Lung (tissue), 12 donors: ENCODE measurements around the gene FHL2. TPM values are rescaled to one million over a fixed set of nuclear protein-coding genes. Genes with fewer than 3 reads are reported as not detected.
A peak's percentile ranks its signal among the peaks of the same experiment; 100 is the strongest.

Source experiments
- ATAC-seq: fragments of 200-7000 bp; cut with Tn5 transposase; one replicate; pipeline ENCODE4 v1.9.1; 2020; ENCODE audit warnings: moderate number of reproducible peaks; ENCODE audit not compliant: insufficient read depth, low FRiP score
- DNase-seq, 3 donors: peaks; one replicate each; pipeline ENCODE4 v3.0.0-alpha.2; 2013 to 2017
- H3K27ac ChIP-seq, 2 donors: one replicate each; pipeline ENCODE4 v1.5.1; 2013; ENCODE audit warnings: mild to moderate bottlenecking in 2 of 2, moderate library complexity in 2 of 2, control low read depth in 1 of 2, inconsistent platforms in 1 of 2, low read depth in 1 of 2, low read length in 1 of 2
- H3K27me3 ChIP-seq, 3 donors: one replicate each; pipeline ENCODE4 v1.5.1; 2013; ENCODE audit warnings: low read length in 2 of 3; ENCODE audit not compliant: control insufficient read depth in 3 of 3, insufficient read depth in 3 of 3
- H3K36me3 ChIP-seq, 4 donors: one replicate each; pipeline ENCODE4 v1.5.1; 2013; ENCODE audit warnings: low read length in 4 of 4, mild to moderate bottlenecking in 1 of 4, moderate library complexity in 1 of 4; ENCODE audit not compliant: control insufficient read depth in 4 of 4, insufficient read depth in 4 of 4
- H3K4me1 ChIP-seq, 5 donors: one replicate each; pipeline ENCODE4 v1.5.1; 2013; ENCODE audit warnings: low read length in 5 of 5, mild to moderate bottlenecking in 2 of 5, moderate library complexity in 1 of 5; ENCODE audit not compliant: control insufficient read depth in 5 of 5, insufficient read depth in 5 of 5
- H3K4me3 ChIP-seq: one replicate; pipeline ENCODE4 v1.5.1; 2013; ENCODE audit warnings: mild to moderate bottlenecking, control low read depth, moderate library complexity
- H3K9ac ChIP-seq, 2 donors: one replicate each; pipeline ENCODE4 v1.5.1; 2013; ENCODE audit warnings: low read length in 2 of 2, control low read depth in 1 of 2; ENCODE audit not compliant: insufficient read depth in 1 of 2
- H3K9me3 ChIP-seq, 4 donors: one replicate each; pipeline ENCODE4 v1.5.1; 2013; ENCODE audit warnings: low read length in 3 of 4, mild to moderate bottlenecking in 1 of 4, moderate library complexity in 1 of 4; ENCODE audit not compliant: control insufficient read depth in 4 of 4, insufficient read depth in 3 of 4
- WGBS, 2 donors: extraction: QIAGEN DNeasy Blood & Tissue Kit; methylation state at CpG; one replicate each; pipeline ENCODE4 v1.1.7; 2013; 5-methylcytosine and 5-hydroxymethylcytosine counted together
- polyA plus RNA-seq, 2 donors: library from polyadenylated mRNA; stranded (reverse); fragments of 200-250 nt; gene quantifications; one replicate each; pipeline ENCODE4 v1.2.1, GENCODE V29; 2013
- total RNA-seq, 2 donors: library from RNA; depleted of rRNA in 1 of 2; stranded (reverse); fragments of >200 nt in 1 of 2; gene quantifications; one replicate each; pipeline ENCODE4 v1.2.1, GENCODE V29; 2014 to 2021
- TF ChIP-seq, protein P1 (sequence below): IDR thresholded peaks from 2 replicates; pipeline ENCODE4 v1.5.1; 2012; ENCODE audit warnings: mild to moderate bottlenecking; ENCODE audit errors: control extremely low read depth, extremely low read depth
- donor health status: control.
- donor health status: control.
- donor health status: Bipolar disorder and iron deficiency.
- donor health status: healthy.
- donor health status: DM: yes; HTN: yes; CAD: no.

The FHL2 gene
- total and polyA plus RNA-seq, 4 donors = 6.6 to 12.8 (median 8.7) TPM

GRCh38 chr2:105375001-105375561, 23.8 kb downstream of the FHL2 start:
- TF ChIP-seq, protein P1, sequence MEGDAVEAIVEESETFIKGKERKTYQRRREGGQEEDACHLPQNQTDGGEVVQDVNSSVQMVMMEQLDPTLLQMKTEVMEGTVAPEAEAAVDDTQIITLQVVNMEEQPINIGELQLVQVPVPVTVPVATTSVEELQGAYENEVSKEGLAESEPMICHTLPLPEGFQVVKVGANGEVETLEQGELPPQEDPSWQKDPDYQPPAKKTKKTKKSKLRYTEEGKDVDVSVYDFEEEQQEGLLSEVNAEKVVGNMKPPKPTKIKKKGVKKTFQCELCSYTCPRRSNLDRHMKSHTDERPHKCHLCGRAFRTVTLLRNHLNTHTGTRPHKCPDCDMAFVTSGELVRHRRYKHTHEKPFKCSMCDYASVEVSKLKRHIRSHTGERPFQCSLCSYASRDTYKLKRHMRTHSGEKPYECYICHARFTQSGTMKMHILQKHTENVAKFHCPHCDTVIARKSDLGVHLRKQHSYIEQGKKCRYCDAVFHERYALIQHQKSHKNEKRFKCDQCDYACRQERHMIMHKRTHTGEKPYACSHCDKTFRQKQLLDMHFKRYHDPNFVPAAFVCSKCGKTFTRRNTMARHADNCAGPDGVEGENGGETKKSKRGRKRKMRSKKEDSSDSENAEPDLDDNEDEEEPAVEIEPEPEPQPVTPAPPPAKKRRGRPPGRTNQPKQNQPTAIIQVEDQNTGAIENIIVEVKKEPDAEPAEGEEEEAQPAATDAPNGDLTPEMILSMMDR = no peak
- no peak overlapping the region for H3K4me3 ChIP-seq
- H3K9ac ChIP-seq = no peak overlapping the region
- H3K36me3 ChIP-seq = no peaks in the 10 kb centered on the region
- no peaks in the 10 kb centered on the region for H3K9me3 ChIP-seq
- H3K27me3 ChIP-seq = no peaks in the 10 kb centered on the region
- H3K27ac ChIP-seq = peak overlapping the region; percentile 65 to 76
- WGBS, 2 donors = 75 to 78% methylated on average over 15 of the region's 15 CpGs
- DNase-seq (no peak), ATAC-seq (no peak)
- peaks cover under 1 to 14% (median 6%) of the 10 kb centered on the region in 5 donors for H3K4me1 ChIP-seq

- TF ChIP-seq, protein P1 = no peak
- peaks cover 2 to 12% (median 7%) of the 10 kb centered on the region in 5 donors for H3K4me1 ChIP-seq
- DNase-seq (no peak), ATAC-seq (no peak)
- H3K4me3 ChIP-seq = no peak overlapping the region
- no peaks in the 10 kb centered on the region for H3K27me3 ChIP-seq
- WGBS, 2 donors = 86 to 91% methylated on average over 9 of the region's 9 CpGs
- H3K9me3 ChIP-seq = no peaks in the 10 kb centered on the region
- peak overlapping the region; percentile 26 to 76 for H3K27ac ChIP-seq
- H3K9ac ChIP-seq = no peak overlapping the region
- H3K36me3 ChIP-seq = no peaks in the 10 kb centered on the region
These were observed 24.9 kb downstream of the FHL2 start for GRCh38 chr2:105373895-105374401.

DNA sequence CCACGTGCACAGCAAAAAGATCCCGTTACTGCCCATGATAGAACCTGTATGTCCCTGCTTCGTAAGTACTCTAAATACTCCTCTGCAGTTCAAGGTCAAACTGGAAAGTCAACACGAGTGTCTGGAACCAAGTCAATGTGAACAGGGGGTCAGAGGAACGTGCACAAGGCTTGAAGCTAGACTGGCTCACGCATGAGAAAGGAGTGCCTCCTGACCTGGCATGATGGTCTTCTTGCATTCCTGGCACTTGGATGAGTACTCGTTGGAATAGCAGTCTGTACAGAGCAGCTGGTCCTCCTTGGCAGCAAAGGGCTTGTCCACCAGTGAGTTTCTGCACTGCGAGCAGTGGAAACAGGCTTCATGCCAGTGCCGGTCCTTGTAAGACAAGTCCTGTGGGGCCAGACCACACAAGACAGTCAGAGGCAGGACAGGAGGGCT, 25.5 kb downstream of the FHL2 start:
- peaks cover 2 to 12% (median 7%) of the 10 kb centered on the region in 5 donors for H3K4me1 ChIP-seq
- ATAC-seq = no peak
- peak overlapping the region in 1 of 2 donors; percentile 76 for H3K27ac ChIP-seq
- TF ChIP-seq, protein P1 = no peak
- no peaks in the 10 kb centered on the region for H3K27me3 ChIP-seq
- DNase-seq = peak; percentile 61 to 79 (median 65)
- H3K4me3 ChIP-seq = no peak overlapping the region
- 61 to 74% methylated on average over 9 of the region's 9 CpGs for WGBS, 2 donors
- no peak overlapping the region for H3K9ac ChIP-seq
- H3K9me3 ChIP-seq = no peaks in the 10 kb centered on the region
- no peaks in the 10 kb centered on the region for H3K36me3 ChIP-seq
